ENCODE data around the gene CCZ1. TPM values are rescaled to one million over a fixed set of nuclear protein-coding genes. Genes with fewer than 3 reads are reported as not detected.
"Not testable (repeated sequence)": the region's sequence is repeated elsewhere in the genome, so short reads cannot be mapped to it uniquely, and the experiment has no call there.

CCZ1 gene
- total RNA-seq, 1 experiment from 2014 or later = 56.2 TPM

DNA sequence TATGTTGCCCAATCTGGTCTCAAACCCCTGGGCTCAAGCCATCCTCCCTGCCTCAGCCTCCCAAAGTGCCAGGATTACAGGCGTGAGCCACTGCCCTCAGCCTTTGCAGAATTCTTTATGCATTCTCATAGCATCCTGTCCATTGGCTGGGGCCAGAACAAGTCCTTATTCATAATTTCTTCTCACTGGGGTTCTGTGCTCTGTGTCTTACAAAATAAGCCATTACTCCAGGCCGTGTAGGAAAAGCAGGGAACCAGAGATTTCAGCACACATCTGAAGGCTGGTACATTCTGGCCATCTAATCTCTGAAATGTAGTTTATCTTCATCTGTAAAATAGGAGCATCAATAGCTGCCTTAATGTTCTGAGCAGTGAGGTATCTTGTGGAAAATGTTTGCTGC is 28.2 kb upstream of the CCZ1 start:
- Histone ChIP-seq H3F3A (ENCODE audit: low read length, unreplicated experiment) (no peaks in the 10 kb centered on the region), H4K20me1 (ENCODE audit: low read length) (no peaks in the 10 kb centered on the region), H3K27ac (ENCODE audit: low read length) (no peak overlapping the region), H3K27me3 (ENCODE audit: low read length) (no peaks in the 10 kb centered on the region), H3K4me2 (ENCODE audit: low read length) (no peak overlapping the region), H3K79me2 (ENCODE audit: low read length) (no peaks in the 10 kb centered on the region), H3K9me2 (replicated peaks; ENCODE audit: low read length) (no peaks in the 10 kb centered on the region), H3K9me3 (ENCODE audit: low read length) (no peaks in the 10 kb centered on the region), H3K4me3 (ENCODE audit: low read length) (no peak overlapping the region), H3K36me3 (ENCODE audit: low read depth, low read length) (no peaks in the 10 kb centered on the region), H3K4me1 (ENCODE audit: insufficient read depth, low read length) (no peaks in the 10 kb centered on the region), H2AFZ (ENCODE audit: low read length) (no peak overlapping the region), H3K9ac (ENCODE audit: low read length) (no peak overlapping the region)
- POLR2A ChIA-PET (ENCODE audit: unreplicated experiment) = no interaction called here
- intact Hi-C loops (cut with micrococcal nuclease) = no loop called here
- CTCF ChIA-PET = no interaction called here
- no peak for DNase-seq
- BruUV-seq (replicated peaks) = no TSS peak
- ATAC-seq = no peak
- TF ChIP-seq, protein P1, sequence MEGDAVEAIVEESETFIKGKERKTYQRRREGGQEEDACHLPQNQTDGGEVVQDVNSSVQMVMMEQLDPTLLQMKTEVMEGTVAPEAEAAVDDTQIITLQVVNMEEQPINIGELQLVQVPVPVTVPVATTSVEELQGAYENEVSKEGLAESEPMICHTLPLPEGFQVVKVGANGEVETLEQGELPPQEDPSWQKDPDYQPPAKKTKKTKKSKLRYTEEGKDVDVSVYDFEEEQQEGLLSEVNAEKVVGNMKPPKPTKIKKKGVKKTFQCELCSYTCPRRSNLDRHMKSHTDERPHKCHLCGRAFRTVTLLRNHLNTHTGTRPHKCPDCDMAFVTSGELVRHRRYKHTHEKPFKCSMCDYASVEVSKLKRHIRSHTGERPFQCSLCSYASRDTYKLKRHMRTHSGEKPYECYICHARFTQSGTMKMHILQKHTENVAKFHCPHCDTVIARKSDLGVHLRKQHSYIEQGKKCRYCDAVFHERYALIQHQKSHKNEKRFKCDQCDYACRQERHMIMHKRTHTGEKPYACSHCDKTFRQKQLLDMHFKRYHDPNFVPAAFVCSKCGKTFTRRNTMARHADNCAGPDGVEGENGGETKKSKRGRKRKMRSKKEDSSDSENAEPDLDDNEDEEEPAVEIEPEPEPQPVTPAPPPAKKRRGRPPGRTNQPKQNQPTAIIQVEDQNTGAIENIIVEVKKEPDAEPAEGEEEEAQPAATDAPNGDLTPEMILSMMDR (conservative IDR thresholded peaks at IDR 0.05; ENCODE audit: low read depth, low read length) = no peak
- TF ChIP-seq EZH2phosphoT487 (IDR thresholded peaks at IDR 0.05; ENCODE audit: borderline replicate concordance, low read length) (no peak), EZH2 (IDR thresholded peaks at IDR 0.05; ENCODE audit: low read length, unreplicated experiment) (no peak)

- H3K36me3 ChIP-seq (ENCODE audit: low read depth, low read length) = no peaks in the 10 kb centered on the region
- H4K20me1 ChIP-seq (ENCODE audit: low read length) = no peaks in the 10 kb centered on the region
- TF ChIP-seq EZH2phosphoT487 (IDR thresholded peaks at IDR 0.05; ENCODE audit: borderline replicate concordance, low read length) (no peak), EZH2 (IDR thresholded peaks at IDR 0.05; ENCODE audit: low read length, unreplicated experiment) (no peak)
- TF ChIP-seq, protein P1 (conservative IDR thresholded peaks at IDR 0.05; ENCODE audit: low read depth, low read length) = no peak
- H3K27ac ChIP-seq (ENCODE audit: low read length) = no peak overlapping the region
- DNase-seq = no peak
- ChIA-PET POLR2A (ENCODE audit: unreplicated experiment) (no interaction called here), CTCF (no interaction called here)
- BruUV-seq (replicated peaks) = no TSS peak
- no peaks in the 10 kb centered on the region for H3K4me1 ChIP-seq (ENCODE audit: insufficient read depth, low read length)
- H2AFZ ChIP-seq (ENCODE audit: low read length) = no peak overlapping the region
- no peaks in the 10 kb centered on the region for H3K9me2 ChIP-seq (replicated peaks; ENCODE audit: low read length)
- no peaks in the 10 kb centered on the region for H3K27me3 ChIP-seq (ENCODE audit: low read length)
- no peak overlapping the region for H3K9ac ChIP-seq (ENCODE audit: low read length)
- no peak for ATAC-seq
- no peaks in the 10 kb centered on the region for H3F3A ChIP-seq (ENCODE audit: low read length, unreplicated experiment)
- intact Hi-C loops (cut with micrococcal nuclease) = no loop called here
- no peaks in the 10 kb centered on the region for H3K79me2 ChIP-seq (ENCODE audit: low read length)
- no peak overlapping the region for H3K4me3 ChIP-seq (ENCODE audit: low read length)
- no peaks in the 10 kb centered on the region for H3K9me3 ChIP-seq (ENCODE audit: low read length)
- H3K4me2 ChIP-seq (ENCODE audit: low read length) = no peak overlapping the region
These were observed 26.2 kb upstream of the CCZ1 start for GRCh38 chr7:5872326-5872725.

DNA sequence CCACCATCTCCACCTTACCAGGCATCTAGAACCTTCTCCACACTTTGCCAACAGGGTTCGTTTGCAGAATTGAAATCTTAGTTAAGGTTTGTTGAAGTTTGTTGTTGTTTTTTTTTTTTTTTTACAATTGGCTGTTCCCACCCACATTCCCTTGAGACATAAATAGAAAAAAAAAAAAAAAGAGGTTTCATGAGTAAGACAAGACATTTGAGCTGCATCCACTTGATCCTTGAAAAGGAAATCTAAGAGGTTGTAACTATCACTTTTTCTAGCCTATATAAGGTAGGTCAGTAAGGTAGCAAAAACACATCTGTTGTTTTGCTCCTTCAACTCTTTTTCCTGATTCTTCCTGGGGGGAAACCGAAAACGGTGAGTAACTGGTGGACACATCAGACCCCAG is 18.9 kb upstream of the CCZ1 start:
- POLR2A ChIA-PET (ENCODE audit: unreplicated experiment); H3F3A ChIP-seq (ENCODE audit: low read length, unreplicated experiment); H3K4me2 ChIP-seq (ENCODE audit: low read length); ATAC-seq; H2AFZ ChIP-seq (ENCODE audit: low read length); CTCF ChIA-PET; DNase-seq; H3K9me3 ChIP-seq (ENCODE audit: low read length); H3K4me3 ChIP-seq (ENCODE audit: low read length); intact Hi-C loops (cut with micrococcal nuclease); H4K20me1 ChIP-seq (ENCODE audit: low read length); H3K4me1 ChIP-seq (ENCODE audit: insufficient read depth, low read length); H3K9me2 ChIP-seq (replicated peaks; ENCODE audit: low read length); H3K27ac ChIP-seq (ENCODE audit: low read length); BruUV-seq (replicated peaks); H3K27me3 ChIP-seq (ENCODE audit: low read length); H3K9ac ChIP-seq (ENCODE audit: low read length); H3K36me3 ChIP-seq (ENCODE audit: low read depth, low read length); H3K79me2 ChIP-seq (ENCODE audit: low read length): not testable (repeated sequence)

DNA sequence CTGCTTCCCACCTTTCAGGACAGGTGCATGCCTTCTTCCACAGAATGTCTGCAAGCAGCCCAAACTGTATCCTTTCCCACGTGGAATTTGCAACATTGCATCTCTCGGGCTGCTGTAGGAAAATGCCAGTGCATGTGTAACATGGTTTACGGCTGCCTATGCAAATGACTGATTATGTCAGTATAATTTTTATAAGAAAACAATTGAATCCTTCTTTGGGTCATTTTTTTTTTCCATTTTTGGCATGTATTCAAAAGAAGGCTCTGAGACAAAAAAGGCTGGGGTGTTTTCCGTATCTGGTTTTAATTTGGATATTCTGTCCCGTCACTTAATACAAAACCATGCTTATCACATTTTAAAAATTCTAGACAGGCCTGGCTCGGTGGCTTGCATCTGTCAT is 18.4 kb upstream of the CCZ1 start:
- H3K79me2 ChIP-seq (ENCODE audit: low read length); H3K4me3 ChIP-seq (ENCODE audit: low read length); H3K27ac ChIP-seq (ENCODE audit: low read length); H2AFZ ChIP-seq (ENCODE audit: low read length); H3K9me3 ChIP-seq (ENCODE audit: low read length); H3F3A ChIP-seq (ENCODE audit: low read length, unreplicated experiment); H3K27me3 ChIP-seq (ENCODE audit: low read length); H3K4me1 ChIP-seq (ENCODE audit: insufficient read depth, low read length); H3K9ac ChIP-seq (ENCODE audit: low read length); DNase-seq; POLR2A ChIA-PET (ENCODE audit: unreplicated experiment); H3K4me2 ChIP-seq (ENCODE audit: low read length); H3K9me2 ChIP-seq (replicated peaks; ENCODE audit: low read length); BruUV-seq (replicated peaks); ATAC-seq; intact Hi-C loops (cut with micrococcal nuclease); H4K20me1 ChIP-seq (ENCODE audit: low read length); CTCF ChIA-PET; H3K36me3 ChIP-seq (ENCODE audit: low read depth, low read length): not testable (repeated sequence)

DNA sequence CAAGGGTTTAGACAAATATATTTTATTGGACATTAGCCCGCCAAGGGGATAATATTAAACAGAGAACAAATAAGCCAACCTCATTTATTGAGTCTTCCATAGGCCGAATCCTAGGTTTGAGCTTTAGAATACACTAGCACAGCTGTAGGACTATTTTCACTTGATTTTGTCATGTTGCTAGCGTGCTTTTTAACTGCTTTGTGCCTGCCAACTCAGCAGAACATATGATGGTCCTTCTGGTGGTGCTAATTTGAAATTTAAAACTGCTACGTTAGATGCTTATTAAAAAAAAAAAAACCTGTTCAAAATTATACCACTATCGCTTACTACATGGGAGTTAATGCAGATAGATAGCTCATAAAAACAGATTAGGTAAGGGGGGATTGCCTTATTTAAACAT is 14.1 kb upstream of the CCZ1 start:
- ATAC-seq; H3K27ac ChIP-seq (ENCODE audit: low read length); DNase-seq; H3F3A ChIP-seq (ENCODE audit: low read length, unreplicated experiment); H3K9me2 ChIP-seq (replicated peaks; ENCODE audit: low read length); POLR2A ChIA-PET (ENCODE audit: unreplicated experiment); H3K27me3 ChIP-seq (ENCODE audit: low read length); H3K36me3 ChIP-seq (ENCODE audit: low read depth, low read length); H3K79me2 ChIP-seq (ENCODE audit: low read length); H3K4me2 ChIP-seq (ENCODE audit: low read length); CTCF ChIA-PET; H3K4me3 ChIP-seq (ENCODE audit: low read length); H3K9ac ChIP-seq (ENCODE audit: low read length); H3K9me3 ChIP-seq (ENCODE audit: low read length); H3K4me1 ChIP-seq (ENCODE audit: insufficient read depth, low read length); H4K20me1 ChIP-seq (ENCODE audit: low read length); BruUV-seq (replicated peaks); intact Hi-C loops (cut with micrococcal nuclease); H2AFZ ChIP-seq (ENCODE audit: low read length): not testable (repeated sequence)

Data from PC-3 (cell line).